Thyroid gland (tissue), 4 donors: ENCODE measurements around the gene SPATA3. TPM values are rescaled to one million over a fixed set of nuclear protein-coding genes. Genes with fewer than 3 reads are reported as not detected.

ENCODE experiments used
- DNase-seq, 2 donors: peaks; one replicate each; pipeline ENCODE4 v3.0.0-alpha.2; 2019
- H3K27ac ChIP-seq, 3 donors: fragments of 200-600 bp; sonication (generic); 1 replicate in 2 of 3; 2 replicates in 1 of 3; pipeline ENCODE4 v1.5.1; 2016 to 2019; ENCODE audit warnings: mild to moderate bottlenecking in 1 of 3, moderate library complexity in 1 of 3
- H3K27me3 ChIP-seq: fragments of 200-600 bp; sonication (generic); one replicate; pipeline ENCODE4 v1.5.1; 2019
- H3K36me3 ChIP-seq, 2 donors: fragments of 200-600 bp; sonication (generic); one replicate each; pipeline ENCODE4 v1.5.1; 2016 to 2019
- H3K4me1 ChIP-seq, 2 donors: fragments of 200-600 bp; sonication (generic); one replicate each; pipeline ENCODE4 v1.5.1; 2017 to 2019
- H3K4me3 ChIP-seq, 3 donors: fragments of 200-600 bp; sonication (generic); replicated peaks in 1 of 3; 1 replicate in 2 of 3; 2 replicates in 1 of 3; pipeline ENCODE4 v1.5.1; 2016; ENCODE audit warnings: mild to moderate bottlenecking in 1 of 3
- H3K9me3 ChIP-seq: fragments of 200-600 bp; sonication (generic); one replicate; pipeline ENCODE4 v1.5.1; 2017
- POLR2A ChIP-seq, 2 donors: fragments of 450-650 bp; IDR thresholded peaks; one replicate each; pipeline ENCODE4 v1.6.1; 2017; ENCODE audit warnings: antibody characterized with exemption in 2 of 2, mild to moderate bottlenecking in 2 of 2, moderate library complexity in 1 of 2
- WGBS, 2 donors: methylation state at CpG; one replicate each; pipeline ENCODE4 v1.1.5; 2017; 5-methylcytosine and 5-hydroxymethylcytosine counted together
- intact Hi-C: fragments of 100-400 bp; cut with DNase I; formaldehyde crosslinking; loops from one replicate; pipeline ENCODE4 v1.15.1; 2023
- total RNA-seq, 4 donors: library from RNA; depleted of rRNA; stranded (reverse); fragments of >200 nt; gene quantifications; one replicate each; pipeline ENCODE4 v1.2.3, GENCODE V29; 2016
- TF ChIP-seq, protein P1 (sequence below), 6 experiments: fragments of 200-600 bp in 3 of 6; fragments of 450-650 bp in 3 of 6; sonication (generic) in 3 of 6; IDR thresholded peaks; one replicate each; pipeline ENCODE4 v1.5.1; 2016 to 2019; ENCODE audit warnings: antibody characterized with exemption in 6 of 6, mild to moderate bottlenecking in 2 of 6, inconsistent platforms in 1 of 6, moderate library complexity in 1 of 6

Gene SPATA3
- total RNA-seq, 4 donors from 2014 or later: 0.54 TPM; not detected in 3

- no peak overlapping the region for H3K27ac ChIP-seq
- intact Hi-C loops: no loop called here
- H3K36me3 ChIP-seq: no peaks in the 10 kb centered on the region
- WGBS, 2 donors: 22 to 26% methylated on average over 21 of the region's 21 CpGs
- H3K27me3 ChIP-seq: peaks cover 9% of the 10 kb centered on the region
- DNase-seq: no peak
- TF ChIP-seq, protein P1, sequence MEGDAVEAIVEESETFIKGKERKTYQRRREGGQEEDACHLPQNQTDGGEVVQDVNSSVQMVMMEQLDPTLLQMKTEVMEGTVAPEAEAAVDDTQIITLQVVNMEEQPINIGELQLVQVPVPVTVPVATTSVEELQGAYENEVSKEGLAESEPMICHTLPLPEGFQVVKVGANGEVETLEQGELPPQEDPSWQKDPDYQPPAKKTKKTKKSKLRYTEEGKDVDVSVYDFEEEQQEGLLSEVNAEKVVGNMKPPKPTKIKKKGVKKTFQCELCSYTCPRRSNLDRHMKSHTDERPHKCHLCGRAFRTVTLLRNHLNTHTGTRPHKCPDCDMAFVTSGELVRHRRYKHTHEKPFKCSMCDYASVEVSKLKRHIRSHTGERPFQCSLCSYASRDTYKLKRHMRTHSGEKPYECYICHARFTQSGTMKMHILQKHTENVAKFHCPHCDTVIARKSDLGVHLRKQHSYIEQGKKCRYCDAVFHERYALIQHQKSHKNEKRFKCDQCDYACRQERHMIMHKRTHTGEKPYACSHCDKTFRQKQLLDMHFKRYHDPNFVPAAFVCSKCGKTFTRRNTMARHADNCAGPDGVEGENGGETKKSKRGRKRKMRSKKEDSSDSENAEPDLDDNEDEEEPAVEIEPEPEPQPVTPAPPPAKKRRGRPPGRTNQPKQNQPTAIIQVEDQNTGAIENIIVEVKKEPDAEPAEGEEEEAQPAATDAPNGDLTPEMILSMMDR (IDR thresholded peaks at IDR 0.05): no peak
- TF ChIP-seq POLR2A (IDR thresholded peaks at IDR 0.05): no peak
- H3K4me3 ChIP-seq: no peak overlapping the region
- H3K9me3 ChIP-seq: no peaks in the 10 kb centered on the region
- H3K4me1 ChIP-seq: no peaks in the 10 kb centered on the region
Measured at GRCh38 chr2:231038483-231039293, 42.8 kb downstream of the SPATA3 start.

GRCh38 chr2:231039294-231039664, 43.4 kb downstream of the SPATA3 start:
- Histone ChIP-seq H3K9me3 (no peaks in the 10 kb centered on the region), H3K27ac (no peak overlapping the region), H3K4me1 (no peaks in the 10 kb centered on the region), H3K36me3 (no peaks in the 10 kb centered on the region), H3K27me3 (peaks cover 9% of the 10 kb centered on the region), H3K4me3 (no peak overlapping the region)
- 76 to 80% methylated on average over 6 of the region's 6 CpGs for WGBS, 2 donors
- intact Hi-C loops: no loop called here
- no peak for TF ChIP-seq POLR2A (IDR thresholded peaks at IDR 0.05)
- TF ChIP-seq, protein P1 (IDR thresholded peaks at IDR 0.05): no peak
- no peak for DNase-seq

- Histone ChIP-seq H3K27ac (no peak overlapping the region), H3K9me3 (no peaks in the 10 kb centered on the region), H3K4me1 (no peaks in the 10 kb centered on the region), H3K27me3 (peaks cover 9% of the 10 kb centered on the region), H3K36me3 (no peaks in the 10 kb centered on the region), H3K4me3 (no peak overlapping the region)
- WGBS, 2 donors: 78 to 85% methylated on average over 8 of the region's 8 CpGs
- no peak for DNase-seq
- intact Hi-C loops: no loop called here
- no peak for TF ChIP-seq POLR2A (IDR thresholded peaks at IDR 0.05)
- TF ChIP-seq, protein P1 (IDR thresholded peaks at IDR 0.05): no peak
Measured at GRCh38 chr2:231039821-231040364, 44.0 kb downstream of the SPATA3 start.

DNA sequence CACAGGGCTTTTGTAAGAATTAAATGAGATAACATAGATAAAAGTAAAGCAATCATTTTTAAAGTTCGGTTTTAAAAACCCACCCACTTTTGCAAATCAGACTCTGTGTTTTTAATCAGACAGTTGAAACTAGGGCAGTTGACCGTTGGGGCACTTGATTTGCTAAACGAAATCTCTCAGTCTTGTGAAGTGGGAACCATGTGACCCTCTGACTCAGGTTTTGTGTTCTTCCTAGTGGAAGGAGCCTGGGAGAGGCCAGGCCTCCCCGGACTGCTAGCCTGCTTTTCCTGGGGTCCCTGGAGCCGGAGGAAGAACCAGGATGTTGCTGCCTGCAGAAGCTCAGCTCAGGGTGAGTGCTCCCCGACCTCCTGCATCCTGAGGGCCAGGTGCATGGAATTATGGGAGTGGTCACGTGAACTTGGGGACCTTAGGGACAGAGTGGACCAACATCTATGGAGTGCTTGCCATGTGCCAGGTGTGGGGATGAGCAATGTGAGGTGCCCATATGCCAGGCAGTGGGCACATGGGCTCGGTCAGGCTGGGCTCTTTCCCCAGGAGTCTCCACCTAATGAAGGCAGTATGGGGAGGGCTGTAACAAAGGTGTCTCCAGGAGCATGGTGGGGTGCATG, 45.3 kb downstream of the SPATA3 start:
- H3K36me3 ChIP-seq: no peaks in the 10 kb centered on the region
- TF ChIP-seq, protein P1 (IDR thresholded peaks at IDR 0.05): no peak
- no peak for TF ChIP-seq POLR2A (IDR thresholded peaks at IDR 0.05)
- H3K27me3 ChIP-seq: peaks cover 6% of the 10 kb centered on the region
- H3K9me3 ChIP-seq: no peaks in the 10 kb centered on the region
- 53 to 56% methylated on average over 6 to 7 of the region's 8 CpGs for WGBS, 2 donors
- intact Hi-C loops: no loop called here
- H3K27ac ChIP-seq: no peak overlapping the region
- no peaks in the 10 kb centered on the region for H3K4me1 ChIP-seq
- H3K4me3 ChIP-seq: no peak overlapping the region
- DNase-seq: no peak

GRCh38 chr2:231043796-231044195, 47.9 kb downstream of the SPATA3 start:
- intact Hi-C loops: no loop called here
- WGBS, 2 donors: 90 to 92% methylated on average over 4 of the region's 4 CpGs
- TF ChIP-seq POLR2A (IDR thresholded peaks at IDR 0.05): no peak
- TF ChIP-seq, protein P1 (IDR thresholded peaks at IDR 0.05): no peak

More at GRCh38 chr2:231043796-231044195, 47.9 kb downstream of the SPATA3 start:
- Histone ChIP-seq H3K4me3 (no peak overlapping the region), H3K27me3 (peaks cover under 1% of the 10 kb centered on the region), H3K36me3 (no peaks in the 10 kb centered on the region), H3K27ac (no peak overlapping the region), H3K4me1 (no peaks in the 10 kb centered on the region), H3K9me3 (no peaks in the 10 kb centered on the region)
- no peak for DNase-seq
